Measurements from ENCODE around the gene CLEC2B. TPM values are rescaled to one million over a fixed set of nuclear protein-coding genes. Genes with fewer than 3 reads are reported as not detected.

CLEC2B gene
- total RNA-seq, 2 donors from 2014 or later, result 4.1 to 6.0 TPM

DNA sequence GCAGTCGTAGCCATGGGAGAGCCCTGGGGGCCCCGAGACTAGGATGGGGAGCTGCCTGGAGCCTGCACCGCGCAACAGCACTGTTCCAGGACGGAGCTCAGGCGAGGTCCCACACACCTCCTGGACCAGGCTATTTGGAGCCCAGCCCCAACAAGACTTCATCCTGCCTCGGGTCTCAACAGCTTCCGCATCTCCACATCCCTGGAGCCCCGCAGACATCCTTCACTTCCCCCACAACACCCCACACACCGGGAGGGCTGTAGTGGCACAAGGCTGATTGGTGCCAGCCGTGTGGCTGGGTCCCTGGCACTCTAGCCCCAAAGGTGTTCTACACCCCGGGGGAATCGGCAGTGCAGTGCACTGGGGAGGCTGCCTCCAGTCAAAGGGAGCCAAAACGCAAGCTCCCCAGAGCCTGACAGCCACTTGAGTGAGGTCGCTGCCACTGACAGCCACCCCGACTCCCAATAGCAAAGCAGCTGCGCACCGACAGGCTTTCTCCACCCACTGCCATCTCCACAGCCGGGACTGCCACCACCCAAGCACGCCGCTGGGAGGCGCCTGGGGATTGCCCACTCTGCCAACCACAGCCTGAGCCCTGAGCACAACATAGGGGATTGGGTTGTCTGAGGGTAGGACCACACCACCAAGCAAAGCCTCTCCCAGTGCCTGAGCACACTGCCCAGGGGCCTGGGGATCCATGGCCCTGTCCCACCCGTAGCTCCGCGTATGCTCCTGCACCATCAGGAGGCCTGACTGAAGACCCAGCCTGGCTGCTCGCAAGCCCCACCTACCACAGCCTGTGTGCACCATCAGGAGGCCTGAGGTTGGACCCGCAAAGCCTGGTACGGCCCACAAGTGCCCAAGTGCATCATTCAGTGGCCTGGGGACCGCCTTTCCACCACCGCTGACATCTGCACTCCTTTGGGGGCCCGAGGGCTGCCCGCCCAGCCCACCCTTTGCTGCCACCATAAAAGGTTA lies 55.0 kb downstream of the CLEC2B start:
- peak overlapping the region; percentile 5 to 11 for H3K4me3 ChIP-seq
- no peaks in the 10 kb centered on the region for H3K36me3 ChIP-seq
- H3K27me3 ChIP-seq (replicated peaks; ENCODE audit: insufficient read depth), result no peaks in the 10 kb centered on the region
- WGBS, result 46% methylated on average over 28 of the region's 32 CpGs
- no peak overlapping the region for H3K27ac ChIP-seq
- TF ChIP-seq POLR2A (IDR thresholded peaks at IDR 0.05), result no peak
- peak; percentile 31 to 89 (median 66) for TF ChIP-seq CTCF (IDR thresholded peaks at IDR 0.05)
- no peak for TF ChIP-seq POLR2AphosphoS5 (IDR thresholded peaks at IDR 0.05)
- intact Hi-C loops (cut with DNase I), result no loop called here
- H3K4me1 ChIP-seq (replicated peaks), result no peaks in the 10 kb centered on the region
- peak; percentile 60 for DNase-seq (ENCODE audit: low spot score)
- no peaks in the 10 kb centered on the region for H3K9me3 ChIP-seq

DNA sequence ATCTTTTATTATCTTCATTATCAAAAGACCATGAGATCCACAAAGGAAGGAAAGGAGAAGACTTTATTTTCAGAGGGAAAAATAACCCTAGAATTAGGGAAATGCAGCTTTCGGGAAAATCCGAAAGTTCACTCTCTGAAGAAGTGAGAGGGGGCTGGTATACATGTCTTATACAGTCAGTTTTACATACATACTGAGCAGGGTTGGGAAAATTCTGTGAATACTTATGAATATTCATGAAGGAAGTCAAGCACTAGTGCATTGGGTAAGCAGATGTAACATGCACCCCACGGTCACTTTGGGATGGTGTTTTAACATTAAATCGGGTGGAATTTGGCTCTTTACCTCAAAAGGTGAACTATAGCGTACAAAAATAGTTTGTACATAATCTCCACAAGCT lies 57.5 kb downstream of the CLEC2B start:
- no peak for DNase-seq (ENCODE audit: low spot score)
- Histone ChIP-seq H3K4me1 (replicated peaks) (no peaks in the 10 kb centered on the region), H3K9me3 (no peaks in the 10 kb centered on the region), H3K27ac (no peak overlapping the region), H3K4me3 (no peak overlapping the region), H3K27me3 (replicated peaks; ENCODE audit: insufficient read depth) (no peaks in the 10 kb centered on the region), H3K36me3 (no peaks in the 10 kb centered on the region)
- intact Hi-C loops (cut with DNase I), result no loop called here
- TF ChIP-seq CTCF (IDR thresholded peaks at IDR 0.05) (no peak), POLR2A (IDR thresholded peaks at IDR 0.05) (no peak), POLR2AphosphoS5 (IDR thresholded peaks at IDR 0.05) (no peak)
- WGBS, result 90% methylated on average over 5 of the region's 5 CpGs

- 63% methylated on average over 2 of the region's 2 CpGs for WGBS
- H3K36me3 ChIP-seq, result no peaks in the 10 kb centered on the region
- TF ChIP-seq POLR2AphosphoS5 (IDR thresholded peaks at IDR 0.05), result no peak
- no peak for TF ChIP-seq CTCF (IDR thresholded peaks at IDR 0.05)
- TF ChIP-seq POLR2A (IDR thresholded peaks at IDR 0.05), result no peak
- H3K27ac ChIP-seq, result no peak overlapping the region
- no peak overlapping the region for H3K4me3 ChIP-seq
- intact Hi-C loops (cut with DNase I), result no loop called here
- no peaks in the 10 kb centered on the region for H3K4me1 ChIP-seq (replicated peaks)
- no peaks in the 10 kb centered on the region for H3K27me3 ChIP-seq (replicated peaks; ENCODE audit: insufficient read depth)
- no peak for DNase-seq (ENCODE audit: low spot score)
- no peaks in the 10 kb centered on the region for H3K9me3 ChIP-seq
Observed at GRCh38 chr12:9810671-9811070, 58.5 kb downstream of the CLEC2B start.

DNA sequence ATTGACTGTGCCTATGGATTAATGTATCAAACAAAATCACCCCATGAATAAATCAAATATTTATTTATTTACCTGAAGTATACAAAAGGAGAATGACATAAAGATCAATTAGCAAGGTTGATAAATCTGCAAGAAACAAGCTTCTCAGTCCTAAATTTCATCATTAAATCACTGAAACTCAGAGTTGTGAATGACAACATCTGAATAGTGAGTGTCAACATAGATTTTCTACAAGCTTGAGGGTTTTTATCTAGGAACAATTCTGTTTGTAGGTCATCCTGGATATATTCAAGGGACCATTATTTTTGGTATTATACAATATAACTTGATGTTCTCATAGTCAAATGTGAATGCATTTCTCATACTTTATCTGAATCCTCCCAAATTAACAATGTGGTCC lies 59.3 kb downstream of the CLEC2B start:
- no peaks in the 10 kb centered on the region for H3K36me3 ChIP-seq
- intact Hi-C loops (cut with DNase I), result no loop called here
- H3K27me3 ChIP-seq (replicated peaks; ENCODE audit: insufficient read depth), result no peaks in the 10 kb centered on the region
- H3K4me1 ChIP-seq (replicated peaks), result no peaks in the 10 kb centered on the region
- H3K4me3 ChIP-seq, result no peak overlapping the region
- no peak overlapping the region for H3K27ac ChIP-seq
- no peak for DNase-seq (ENCODE audit: low spot score)
- no peaks in the 10 kb centered on the region for H3K9me3 ChIP-seq
- TF ChIP-seq CTCF (IDR thresholded peaks at IDR 0.05) (no peak), POLR2AphosphoS5 (IDR thresholded peaks at IDR 0.05) (no peak), POLR2A (IDR thresholded peaks at IDR 0.05) (no peak)

DNA sequence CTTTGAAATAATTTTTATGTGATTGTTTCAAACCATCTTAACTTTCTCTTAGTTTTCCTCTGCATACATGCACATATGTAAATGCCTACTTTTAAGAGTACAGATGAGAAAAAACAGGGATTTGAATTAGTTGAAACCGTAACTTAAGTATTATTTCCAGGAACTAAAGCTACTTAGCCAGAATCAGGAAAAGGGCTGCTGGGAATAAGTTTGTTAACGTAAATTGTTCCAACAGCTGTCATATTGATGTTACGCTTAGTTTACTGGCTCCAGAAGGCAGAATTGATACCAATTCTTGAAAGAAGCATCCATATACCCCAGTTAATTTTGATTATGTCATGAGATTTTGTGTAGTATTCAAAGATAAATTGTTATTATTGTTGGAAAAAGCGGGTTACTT lies 59.8 kb downstream of the CLEC2B start:
- no peak for TF ChIP-seq POLR2A (IDR thresholded peaks at IDR 0.05)
- TF ChIP-seq POLR2AphosphoS5 (IDR thresholded peaks at IDR 0.05), result no peak
- no peak for TF ChIP-seq CTCF (IDR thresholded peaks at IDR 0.05)
- Histone ChIP-seq H3K27me3 (replicated peaks; ENCODE audit: insufficient read depth) (no peaks in the 10 kb centered on the region), H3K4me1 (replicated peaks) (no peaks in the 10 kb centered on the region), H3K9me3 (no peaks in the 10 kb centered on the region), H3K36me3 (no peaks in the 10 kb centered on the region), H3K4me3 (no peak overlapping the region), H3K27ac (no peak overlapping the region)
- DNase-seq (ENCODE audit: low spot score), result no peak
- WGBS, result 71% methylated on average over 4 of the region's 4 CpGs
- intact Hi-C loops (cut with DNase I), result no loop called here
